ENCODE results near the gene PARPBP. TPM values are rescaled to one million over a fixed set of nuclear protein-coding genes. Genes with fewer than 3 reads are reported as not detected.

Gene PARPBP
- polyA plus RNA-seq, 1 donor from 2014 or later = 6.3 TPM

Small RNAs within 50 kb of the gene (small RNA-seq; reads per million reads assigned to genes)
- gene RN7SL793P = 0 reads per million in 3 experiments

Other genes starting within 250 kb of the PARPBP start
- gene DRAM1, start 242.6 kb upstream of the PARPBP start, polyA plus RNA-seq = 0.17 TPM in 1 of 2 replicates, not detected in the other
- gene WASHC3, start 58.2 kb upstream of the PARPBP start, polyA plus RNA-seq = 65.9 and 72.6 TPM in 2 replicates
- 21.6 and 22.4 TPM in 2 replicates for gene NUP37, start 69 bp upstream of the PARPBP start, polyA plus RNA-seq
- gene PMCH, start 77.7 kb downstream of the PARPBP start, polyA plus RNA-seq = not detected in 2 replicates